Body of pancreas (tissue), 4 donors: ENCODE measurements around the gene PPP1CA. TPM values are rescaled to one million over a fixed set of nuclear protein-coding genes. Genes with fewer than 3 reads are reported as not detected.

Experiments used
- ATAC-seq: fragments of 150-250 bp; one replicate; pipeline ENCODE4 v1.9.1; 2016
- DNase-seq, 4 donors: peaks; one replicate each; pipeline ENCODE4 v3.0.0-alpha.2; 2019
- H3K27ac ChIP-seq, 4 donors: fragments of 200-600 bp; sonication (generic); 1 replicate in 3 of 4; 2 replicates in 1 of 4; pipeline versions ENCODE4 v1.5.1 to v1.6.1; 2016 to 2019; ENCODE audit warnings: mild to moderate bottlenecking in 1 of 4, mixed read lengths in 1 of 4, moderate library complexity in 1 of 4
- H3K27me3 ChIP-seq, 2 donors: fragments of 200-600 bp; sonication (generic); one replicate each; pipeline ENCODE4 v1.6.0; 2016; ENCODE audit warnings: mild to moderate bottlenecking in 1 of 2
- H3K36me3 ChIP-seq, 2 donors: fragments of 200-600 bp; sonication (generic); replicated peaks in 1 of 2; 2 replicates each; pipeline ENCODE4 v1.5.1; 2016; ENCODE audit warnings: low read depth in 2 of 2; ENCODE audit not compliant: insufficient read depth in 1 of 2
- H3K4me1 ChIP-seq: fragments of 200-600 bp; sonication (generic); one replicate; pipeline ENCODE4 v1.6.0; 2016
- H3K4me3 ChIP-seq, 2 donors: fragments of 200-600 bp; sonication (generic); 1 replicate in 1 of 2; 2 replicates in 1 of 2; pipeline ENCODE4 v1.5.1; 2016 to 2019
- H3K9me3 ChIP-seq, 3 donors: fragments of 200-600 bp; sonication (generic); 1 replicate in 2 of 3; 2 replicates in 1 of 3; pipeline ENCODE4 v1.5.1; 2016
- CTCF ChIP-seq, 7 experiments: fragments of 450-650 bp in 4 of 7; fragments of 200-600 bp in 3 of 7; sonication (generic) in 3 of 7; IDR thresholded peaks; one replicate each; pipeline ENCODE4 v1.5.1; 2016 to 2019; ENCODE audit warnings: antibody characterized with exemption in 7 of 7
- POLR2A ChIP-seq, 3 donors: fragments of 450-650 bp; IDR thresholded peaks; one replicate each; pipeline ENCODE4 v1.6.1; 2016; ENCODE audit warnings: antibody characterized with exemption in 3 of 3, mild to moderate bottlenecking in 2 of 3
- whole genome bisulfite sequencing, 2 donors: methylation state at CpG; one replicate each; pipeline ENCODE4 v1.1.5; 2017; 5-methylcytosine and 5-hydroxymethylcytosine counted together
- intact Hi-C: fragments of 100-400 bp; cut with DNase I; formaldehyde crosslinking; loops from one replicate; pipeline ENCODE4 v1.15.1; 2023
- total RNA-seq, 2 donors: library from RNA; depleted of rRNA; stranded (reverse); fragments of >200 nt; gene quantifications; one replicate each; pipeline ENCODE4 v1.1.0, GENCODE V29; 2016

The PPP1CA gene
- total RNA-seq, 2 donors from 2014 or later: 81.1 to 104 TPM

- Histone ChIP-seq H3K4me3 (no peak overlapping the region), H3K4me1 (peaks cover 10% of the 10 kb centered on the region), H3K36me3 (no peaks in the 10 kb centered on the region), H3K27ac (no peak overlapping the region), H3K27me3 (no peaks in the 10 kb centered on the region), H3K9me3 (no peaks in the 10 kb centered on the region)
- ATAC-seq (no peak), DNase-seq (no peak)
- WGBS, 2 donors: 38 to 40% methylated on average over 4 to 9 of the region's 9 CpGs
- no peak for TF ChIP-seq CTCF (IDR thresholded peaks at IDR 0.05)
- no peak for TF ChIP-seq POLR2A (IDR thresholded peaks at IDR 0.05)
- intact Hi-C loops: loop anchor here (5.0 kb wide), 1 partner anchor 125 kb away; no protein-coding TSS in a partner anchor
Observed at GRCh38 chr11:67387069-67387468, 14.6 kb downstream of the PPP1CA start.

DNA sequence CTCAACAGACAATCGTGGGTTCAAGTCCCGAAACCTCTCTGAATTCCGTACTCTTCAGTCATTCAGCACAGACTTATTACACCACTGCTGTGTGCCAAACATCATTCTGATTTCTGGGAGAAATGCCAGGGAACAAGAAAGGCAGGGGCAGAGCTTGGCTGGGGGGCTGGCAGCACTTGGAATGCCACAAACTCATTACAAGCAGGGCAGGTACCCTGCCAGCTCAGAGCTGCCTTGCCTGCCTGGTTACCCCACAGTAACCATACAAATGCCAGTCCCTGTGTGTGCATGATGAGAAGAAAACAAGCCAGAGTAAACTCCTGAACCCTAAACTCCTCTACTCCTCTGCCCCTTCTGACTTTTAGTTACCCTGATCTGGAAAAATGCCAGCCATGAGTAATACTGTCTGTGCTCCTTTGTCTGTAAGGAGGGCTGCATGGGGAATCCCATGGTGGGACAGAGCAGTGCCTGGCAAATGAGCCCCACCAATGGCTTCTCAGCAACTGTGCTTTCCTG, 16.7 kb downstream of the PPP1CA start:
- 46 to 50% methylated on average over 3 of the region's 3 CpGs for WGBS, 2 donors
- H3K4me1 ChIP-seq: no peaks in the 10 kb centered on the region
- H3K9me3 ChIP-seq: no peaks in the 10 kb centered on the region
- H3K27me3 ChIP-seq: no peaks in the 10 kb centered on the region
- TF ChIP-seq POLR2A (IDR thresholded peaks at IDR 0.05) (no peak), CTCF (IDR thresholded peaks at IDR 0.05) (no peak)
- H3K36me3 ChIP-seq: no peaks in the 10 kb centered on the region
- peak overlapping the region in 1 of 4 donors; percentile 35 for H3K27ac ChIP-seq
- DNase-seq (peak in 3 of 4 donors; percentile 58 to 70 (median 62)), ATAC-seq (peak; percentile 47)
- intact Hi-C loops: loop anchor here (5.0 kb wide), 2 partner anchors 38 to 123 kb away; no protein-coding TSS in a partner anchor
- H3K4me3 ChIP-seq: no peak overlapping the region

GRCh38 chr11:67382276-67383136, 19.2 kb downstream of the PPP1CA start:
- H3K4me1 ChIP-seq: no peaks in the 10 kb centered on the region
- intact Hi-C loops: loop anchor here (5.0 kb wide), 1 partner anchor 35 kb away; no protein-coding TSS in a partner anchor
- 37 to 40% methylated on average over 16 of the region's 16 CpGs for WGBS, 2 donors

DNA sequence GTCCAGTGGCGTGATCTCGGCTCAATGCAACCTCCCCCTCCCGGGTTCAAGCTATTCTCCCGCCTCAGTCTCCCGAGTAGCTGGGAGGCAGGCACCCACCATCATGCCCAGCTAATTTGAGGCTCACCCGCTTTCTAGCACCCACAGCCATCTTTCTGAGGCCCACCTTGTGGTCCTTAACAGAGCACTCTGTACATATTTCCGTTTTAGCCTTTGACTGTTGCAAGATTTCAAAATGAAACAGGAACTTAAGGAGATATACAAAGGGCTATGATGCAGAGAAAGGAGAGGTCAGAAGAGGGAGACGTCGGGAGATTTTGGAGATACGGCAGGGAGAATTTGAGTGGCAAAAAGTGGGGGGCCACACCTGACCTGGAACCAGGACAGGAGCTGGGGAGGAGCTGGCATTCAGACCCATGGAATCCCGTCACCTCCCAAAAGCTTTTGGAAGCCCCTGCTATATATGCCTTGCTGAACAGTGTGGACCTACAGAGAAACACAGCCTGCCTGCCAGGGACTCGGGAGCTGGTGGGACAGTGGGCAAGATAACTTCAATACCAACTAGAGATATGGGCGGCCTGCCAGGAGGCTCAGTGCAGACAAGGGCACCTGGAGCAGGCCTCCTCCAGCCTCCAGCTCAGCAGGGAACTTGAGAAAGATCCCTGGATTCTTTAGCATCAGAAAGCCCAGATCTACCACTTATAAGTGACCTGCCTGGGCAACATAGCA, 20.2 kb downstream of the PPP1CA start:
- Histone ChIP-seq H3K27me3 (no peaks in the 10 kb centered on the region), H3K9me3 (no peaks in the 10 kb centered on the region), H3K4me1 (no peaks in the 10 kb centered on the region), H3K36me3 (no peaks in the 10 kb centered on the region), H3K4me3 (no peak overlapping the region), H3K27ac (no peak overlapping the region)
- 59 to 67% methylated on average over 8 to 13 of the region's 13 CpGs for WGBS, 2 donors
- TF ChIP-seq POLR2A (IDR thresholded peaks at IDR 0.05) (no peak), CTCF (IDR thresholded peaks at IDR 0.05) (no peak)
- ATAC-seq: no peak
- intact Hi-C loops: loop anchor here (5.0 kb wide), 1 partner anchor 34 kb away; no protein-coding TSS in a partner anchor
- DNase-seq: no peak

More at GRCh38 chr11:67382276-67383136, 19.2 kb downstream of the PPP1CA start:
- Histone ChIP-seq H3K27me3 (no peaks in the 10 kb centered on the region), H3K36me3 (no peaks in the 10 kb centered on the region), H3K9me3 (no peaks in the 10 kb centered on the region), H3K27ac (no peak overlapping the region), H3K4me3 (no peak overlapping the region)
- peak; percentile 82 to 85 (median 84) for DNase-seq
- peak; percentile 92 to 98 (median 97) for TF ChIP-seq CTCF (IDR thresholded peaks at IDR 0.05)
- TF ChIP-seq POLR2A (IDR thresholded peaks at IDR 0.05): no peak
- ATAC-seq: peak; percentile 88
